Natural killer cell (primary cell): Measurements from ENCODE around the gene KCNF1. TPM values are rescaled to one million over a fixed set of nuclear protein-coding genes. Genes with fewer than 3 reads are reported as not detected.

Experiments used
- ATAC-seq, 3 donors: fragments of 150-1000 bp in 2 of 3; fragments of 200-7000 bp in 1 of 3; cut with Tn5 transposase; 1 replicate in 1 of 3; 2 replicates in 2 of 3; pipeline ENCODE4 v1.10.0; 2021; ENCODE audit warnings: mild to moderate bottlenecking in 2 of 3, moderate library complexity in 2 of 3
- DNase-seq, 2 donors: peaks; one replicate each; pipeline versions ENCODE4 v3.0.0 to v3.0.0-alpha.2; 2013 to 2021; ENCODE audit warnings: mixed read lengths in 1 of 2
- H3K27ac ChIP-seq: one replicate; pipeline ENCODE4 v1.5.1; 2013; ENCODE audit warnings: mild to moderate bottlenecking, low read length
- H3K27me3 ChIP-seq: one replicate; pipeline ENCODE4 v1.6.1; 2013; ENCODE audit warnings: low read length; ENCODE audit not compliant: control insufficient read depth, insufficient read depth
- H3K36me3 ChIP-seq: one replicate; pipeline ENCODE4 v1.6.1; 2013; ENCODE audit warnings: low read length; ENCODE audit not compliant: control insufficient read depth, insufficient read depth
- H3K4me1 ChIP-seq: one replicate; pipeline ENCODE4 v1.6.1; 2013; ENCODE audit warnings: low read length; ENCODE audit not compliant: control insufficient read depth, insufficient read depth
- H3K4me3 ChIP-seq: one replicate; pipeline ENCODE4 v1.5.1; 2013; ENCODE audit warnings: low read length
- H3K9me3 ChIP-seq: one replicate; pipeline ENCODE4 v1.6.1; 2013; ENCODE audit warnings: low read length; ENCODE audit not compliant: control insufficient read depth, insufficient read depth
- H3K27ac Mint-ChIP-seq, 2 donors: one replicate each; pipeline ENCODE4 v1.8.0; 2022; ENCODE audit warnings: mild to moderate bottlenecking in 2 of 2, mixed read lengths in 2 of 2, moderate library complexity in 1 of 2
- H3K27me3 Mint-ChIP-seq, 2 donors: one replicate each; pipeline ENCODE4 v1.8.0; 2022; ENCODE audit warnings: low read depth in 2 of 2, mixed read lengths in 2 of 2
- H3K36me3 Mint-ChIP-seq: one replicate; pipeline ENCODE4 v1.8.0; 2022; ENCODE audit warnings: mixed read lengths
- H3K4me1 Mint-ChIP-seq, 2 donors: one replicate each; pipeline ENCODE4 v1.8.0; 2022; ENCODE audit warnings: mixed read lengths in 2 of 2
- H3K4me3 Mint-ChIP-seq: one replicate; pipeline ENCODE4 v1.8.0; 2022; ENCODE audit warnings: mild to moderate bottlenecking, moderate library complexity, mixed read lengths
- H3K9me3 Mint-ChIP-seq, 2 donors: one replicate each; pipeline ENCODE4 v1.8.0; 2022; ENCODE audit warnings: mixed read lengths in 2 of 2
- CTCF ChIP-seq: fragments of 200-600 bp; IDR thresholded peaks from one replicate; pipeline ENCODE4 v1.8.0; 2022; ENCODE audit warnings: antibody characterized with exemption
- WGBS: methylation state at CpG from one replicate; pipeline ENCODE4 v1.1.7; 2013; ENCODE audit warnings: missing lambda C conversion rate; ENCODE audit not compliant: insufficient coverage; 5-methylcytosine and 5-hydroxymethylcytosine counted together
- intact Hi-C: fragments of 100-400 bp; cut with micrococcal nuclease; formaldehyde crosslinking; loops from one replicate; pipeline ENCODE4 v1.14.2; 2022
- total RNA-seq, 4 donors: library from RNA; stranded (reverse); fragments of 120-200 nt in 1 of 4; gene quantifications; one replicate each; pipeline versions ENCODE4 v1.2.3 to v1.2.4, GENCODE V29; 2013 to 2022

Gene KCNF1
- total RNA-seq, 3 donors from 2014 or later (not counting 1 experiment from before 2014, with no cell fraction given), result not detected

- DNase-seq (no peak), ATAC-seq (no peak)
- Mint-ChIP-seq H3K4me3 (no peak overlapping the region), H3K27ac (no peak overlapping the region), H3K9me3 (no peaks in the 10 kb centered on the region), H3K36me3 (no peaks in the 10 kb centered on the region), H3K27me3 (peaks cover 28 to 43% of the 10 kb centered on the region in 2 donors), H3K4me1 (no peaks in the 10 kb centered on the region)
- H3K36me3 ChIP-seq, result no peaks in the 10 kb centered on the region
- intact Hi-C loops, result no loop called here
- no peak overlapping the region for H3K4me3 ChIP-seq
- WGBS, result 85% methylated on average over 6 of the region's 7 CpGs
- peaks cover 8% of the 10 kb centered on the region for H3K27me3 ChIP-seq
- no peak for TF ChIP-seq CTCF
- no peaks in the 10 kb centered on the region for H3K9me3 ChIP-seq
- no peaks in the 10 kb centered on the region for H3K4me1 ChIP-seq
- no peak overlapping the region for H3K27ac ChIP-seq
Observed at GRCh38 chr2:10915236-10915635, 3.5 kb downstream of the KCNF1 start.

- no peaks in the 10 kb centered on the region for H3K4me1 ChIP-seq
- intact Hi-C loops, result no loop called here
- H3K9me3 Mint-ChIP-seq, result no peaks in the 10 kb centered on the region
- no peaks in the 10 kb centered on the region for H3K4me1 Mint-ChIP-seq
- no peak overlapping the region for H3K4me3 Mint-ChIP-seq
- H3K27ac Mint-ChIP-seq, result no peak overlapping the region
- no peak overlapping the region for H3K27ac ChIP-seq
- H3K4me3 ChIP-seq, result no peak overlapping the region
- no peaks in the 10 kb centered on the region for H3K36me3 Mint-ChIP-seq
- 81% methylated on average over 10 of the region's 10 CpGs for WGBS
- peaks cover 8% of the 10 kb centered on the region for H3K27me3 ChIP-seq
- DNase-seq, result no peak
- no peak for ATAC-seq
- no peaks in the 10 kb centered on the region for H3K9me3 ChIP-seq
- H3K36me3 ChIP-seq, result no peaks in the 10 kb centered on the region
- peaks cover 26 to 37% of the 10 kb centered on the region in 2 donors for H3K27me3 Mint-ChIP-seq
- no peak for TF ChIP-seq CTCF
Observed at GRCh38 chr2:10915731-10916276, 4.1 kb downstream of the KCNF1 start.

- no peaks in the 10 kb centered on the region for H3K9me3 ChIP-seq
- TF ChIP-seq CTCF, result no peak
- H3K9me3 Mint-ChIP-seq, result no peaks in the 10 kb centered on the region
- no peaks in the 10 kb centered on the region for H3K4me1 Mint-ChIP-seq
- H3K36me3 ChIP-seq, result no peaks in the 10 kb centered on the region
- intact Hi-C loops, result no loop called here
- H3K4me3 Mint-ChIP-seq, result no peak overlapping the region
- H3K27ac Mint-ChIP-seq, result no peak overlapping the region
- peaks cover 20 to 32% of the 10 kb centered on the region in 2 donors for H3K27me3 Mint-ChIP-seq
- WGBS, result 89% methylated on average over 6 of the region's 6 CpGs
- H3K4me3 ChIP-seq, result no peak overlapping the region
- ATAC-seq (no peak), DNase-seq (no peak)
- no peaks in the 10 kb centered on the region for H3K36me3 Mint-ChIP-seq
- no peaks in the 10 kb centered on the region for H3K4me1 ChIP-seq
- H3K27me3 ChIP-seq, result peaks cover 4% of the 10 kb centered on the region
- H3K27ac ChIP-seq, result no peak overlapping the region
Observed at GRCh38 chr2:10916953-10917352, 5.2 kb downstream of the KCNF1 start.

- no peak for ATAC-seq
- H3K36me3 Mint-ChIP-seq, result no peaks in the 10 kb centered on the region
- intact Hi-C loops, result no loop called here
- Histone ChIP-seq H3K36me3 (no peaks in the 10 kb centered on the region), H3K4me1 (no peaks in the 10 kb centered on the region), H3K27me3 (no peaks in the 10 kb centered on the region), H3K27ac (no peak overlapping the region), H3K9me3 (no peaks in the 10 kb centered on the region), H3K4me3 (no peak overlapping the region)
- H3K4me3 Mint-ChIP-seq, result no peak overlapping the region
- no peak for TF ChIP-seq CTCF
- no peaks in the 10 kb centered on the region for H3K4me1 Mint-ChIP-seq
- H3K9me3 Mint-ChIP-seq, result no peaks in the 10 kb centered on the region
- H3K27ac Mint-ChIP-seq, result no peak overlapping the region
- peaks cover 18 to 27% of the 10 kb centered on the region in 2 donors for H3K27me3 Mint-ChIP-seq
- no peak for DNase-seq
- 89% methylated on average over 4 of the region's 4 CpGs for WGBS
Observed at GRCh38 chr2:10917927-10918326, 6.2 kb downstream of the KCNF1 start.
